H1 (cell line): ENCODE data around the gene MYCBPAP. TPM values are rescaled to one million over a fixed set of nuclear protein-coding genes. Genes with fewer than 3 reads are reported as not detected.

ENCODE experiments used
- CTCF ChIA-PET: fragments of 300-600 bp; sonication (Branson Sonifier 250); formaldehyde crosslinking; loops from one replicate; lab custom pipeline; 2021; ENCODE audit not compliant: partially characterized antibody; lab: Charles Lee
- POLR2A ChIA-PET: fragments of 300-600 bp; sonication (Branson Sonifier 250); formaldehyde crosslinking; loops from one replicate; lab custom pipeline; 2021; ENCODE audit warnings: inconsistent platforms; ENCODE audit not compliant: partially characterized antibody; lab: Charles Lee
- DNase-seq, 2 experiments: peaks; one replicate each; pipeline versions ENCODE4 v3.0.0 to v3.0.0-alpha.2; 2010 to 2022; ENCODE audit warnings: low spot score in 2 of 2, low read depth in 1 of 2, mixed read lengths in 1 of 2
- FAIRE-seq: peaks from 2 replicates; lab custom pipeline; 2011; peaks lifted over from hg19 to GRCh38; lab: Jason Lieb, UNC
- H2AFZ ChIP-seq: 2 replicates; pipeline ENCODE4 v1.8.1; 2012; ENCODE audit warnings: low read length, inconsistent platforms
- H2AK5ac ChIP-seq: 2 replicates; pipeline ENCODE4 v1.6.1; 2013; ENCODE audit warnings: low read depth, low read length
- H2BK120ac ChIP-seq: replicated peaks from 2 replicates; pipeline ENCODE3; 2013; ENCODE audit warnings: low read depth, low read length, inconsistent platforms
- H2BK12ac ChIP-seq: 2 replicates; pipeline ENCODE4 v1.6.1; 2013; ENCODE audit warnings: low read depth, low read length
- H2BK15ac ChIP-seq: 2 replicates; pipeline ENCODE4 v1.6.1; 2013; ENCODE audit warnings: low read length
- H2BK20ac ChIP-seq: 2 replicates; pipeline ENCODE4 v1.6.1; 2013; ENCODE audit warnings: low read length
- H2BK5ac ChIP-seq: 2 replicates; pipeline ENCODE4 v1.6.1; 2013; ENCODE audit warnings: low read depth, low read length
- H3K14ac ChIP-seq: 2 replicates; pipeline ENCODE4 v1.6.1; 2013; ENCODE audit warnings: inconsistent platforms; ENCODE audit not compliant: insufficient read length
- H3K18ac ChIP-seq: 2 replicates; pipeline ENCODE4 v1.6.1; 2013; ENCODE audit warnings: low read length; ENCODE audit errors: extremely low read depth
- H3K23ac ChIP-seq: 2 replicates; pipeline ENCODE4 v1.6.1; 2013; ENCODE audit warnings: inconsistent platforms; ENCODE audit not compliant: insufficient read length
- H3K23me2 ChIP-seq: 2 replicates; pipeline ENCODE4 v1.6.1; 2013; ENCODE audit warnings: low read depth, low read length
- H3K27ac ChIP-seq: 2 replicates; pipeline ENCODE4 v1.6.1; 2011; ENCODE audit warnings: low read depth, low read length, inconsistent platforms
- H3K27me3 ChIP-seq, 4 experiments: replicated peaks in 1 of 4; 1 replicate in 1 of 4; 2 replicates in 3 of 4; pipeline versions ENCODE4 v1.6.1 to v1.8.1; 2011 to 2013; ENCODE audit warnings: low read length in 3 of 4, mild to moderate bottlenecking in 3 of 4, inconsistent platforms in 2 of 4, mixed read lengths in 2 of 4, moderate library complexity in 1 of 4; ENCODE audit not compliant: control insufficient read depth in 3 of 4, insufficient read depth in 3 of 4; ENCODE audit errors: extremely low read depth in 1 of 4
- H3K36me3 ChIP-seq, 4 experiments: 2 replicates each; pipeline versions ENCODE4 v1.6.1 to v1.8.1; 2011 to 2013; ENCODE audit warnings: mild to moderate bottlenecking in 4 of 4, low read length in 3 of 4, moderate library complexity in 2 of 4, control low read depth in 1 of 4, inconsistent platforms in 1 of 4; ENCODE audit not compliant: insufficient read depth in 4 of 4, control insufficient read depth in 2 of 4
- H3K4ac ChIP-seq: replicated peaks from 2 replicates; pipeline ENCODE3; 2013; ENCODE audit warnings: low read length, low read depth, mixed read lengths, inconsistent platforms; ENCODE audit not compliant: insufficient read length
- H3K4me1 ChIP-seq, 4 experiments: replicated peaks in 1 of 4; 1 replicate in 1 of 4; 2 replicates in 3 of 4; pipeline versions ENCODE4 v1.6.1 to v1.8.1; 2011 to 2013; ENCODE audit warnings: low read length in 3 of 4, inconsistent platforms in 2 of 4, mixed read lengths in 1 of 4; ENCODE audit not compliant: insufficient read depth in 4 of 4, control insufficient read depth in 3 of 4
- H3K4me2 ChIP-seq, 2 experiments: 2 replicates each; pipeline versions ENCODE4 v1.6.1 to v1.8.1; 2011 to 2013; ENCODE audit warnings: low read depth in 2 of 2, low read length in 2 of 2, control low read depth in 1 of 2, inconsistent platforms in 1 of 2, mild to moderate bottlenecking in 1 of 2; ENCODE audit not compliant: insufficient read depth in 1 of 2
- H3K4me3 ChIP-seq, 4 experiments: fragments of 200-600, 300-600 bp in 1 of 4; sonication (generic), shearing (Covaris generic), sonication (Bioruptor Twin) in 1 of 4; 2 replicates each; pipeline versions ENCODE4 v1.5.1 to v1.8.1; 2011 to 2016; ENCODE audit warnings: low read length in 4 of 4, low read depth in 3 of 4, control low read depth in 2 of 4, inconsistent platforms in 2 of 4, mild to moderate bottlenecking in 2 of 4, mixed read lengths in 1 of 4, moderate library complexity in 1 of 4; ENCODE audit not compliant: insufficient read depth in 2 of 4; ENCODE audit errors: extremely low read depth in 1 of 4
- H3K56ac ChIP-seq: replicated peaks from 2 replicates; pipeline ENCODE3; 2013; ENCODE audit warnings: low read depth, mild to moderate bottlenecking, mixed read lengths, low read length, inconsistent platforms; ENCODE audit not compliant: insufficient read length
- H3K79me1 ChIP-seq: 2 replicates; pipeline ENCODE4 v1.6.1; 2013; ENCODE audit warnings: low read depth, low read length, control low read depth
- H3K79me2 ChIP-seq, 2 experiments: 2 replicates each; pipeline versions ENCODE4 v1.6.1 to v1.8.1; 2012 to 2013; ENCODE audit warnings: low read length in 2 of 2, mild to moderate bottlenecking in 2 of 2, inconsistent platforms in 1 of 2; ENCODE audit not compliant: insufficient read depth in 2 of 2, control insufficient read depth in 1 of 2
- H3K9ac ChIP-seq, 4 experiments: replicated peaks in 1 of 4; 1 replicate in 1 of 4; 2 replicates in 3 of 4; pipeline versions ENCODE4 v1.6.1 to v1.8.1; 2011 to 2013; ENCODE audit warnings: low read depth in 3 of 4, low read length in 3 of 4, control low read depth in 2 of 4, mild to moderate bottlenecking in 2 of 4, moderate library complexity in 2 of 4, inconsistent platforms in 1 of 4; ENCODE audit errors: extremely low read depth in 1 of 4
- H3K9me3 ChIP-seq, 2 experiments: 2 replicates each; pipeline versions ENCODE4 v1.6.1 to v1.8.1; 2012 to 2013; ENCODE audit warnings: mild to moderate bottlenecking in 2 of 2, moderate library complexity in 2 of 2, control low read depth in 1 of 2, inconsistent platforms in 1 of 2, low read depth in 1 of 2, low read length in 1 of 2, mixed read lengths in 1 of 2; ENCODE audit not compliant: insufficient read depth in 2 of 2
- H4K20me1 ChIP-seq, 2 experiments: replicated peaks in 1 of 2; 2 replicates each; pipeline versions ENCODE3 to v1.8.1; 2011 to 2013; ENCODE audit warnings: inconsistent platforms in 2 of 2, low read length in 2 of 2, mild to moderate bottlenecking in 1 of 2; ENCODE audit not compliant: insufficient read depth in 2 of 2, control insufficient read depth in 1 of 2
- H4K5ac ChIP-seq: 2 replicates; pipeline ENCODE4 v1.6.1; 2013; ENCODE audit warnings: low read length, low read depth, mixed read lengths, inconsistent platforms; ENCODE audit not compliant: insufficient read length
- H4K8ac ChIP-seq: 2 replicates; pipeline ENCODE4 v1.8.0; 2013; ENCODE audit warnings: mild to moderate bottlenecking, moderate library complexity, low read length, inconsistent platforms; ENCODE audit not compliant: insufficient read depth; ENCODE audit errors: extremely low read depth
- H4K91ac ChIP-seq: replicated peaks from 2 replicates; pipeline ENCODE3; 2013; ENCODE audit warnings: low read length, mixed read lengths, inconsistent platforms; ENCODE audit not compliant: insufficient read length
- ATF2 ChIP-seq: IDR thresholded peaks from 2 replicates; pipeline ENCODE4 v1.6.1; 2012; ENCODE audit warnings: low read length, inconsistent platforms
- RBBP5 ChIP-seq: IDR thresholded peaks from 2 replicates; pipeline ENCODE4 v1.7.1; 2012; ENCODE audit warnings: low read depth, mild to moderate bottlenecking, inconsistent platforms, low read length, moderate library complexity, borderline replicate concordance
- TBP ChIP-seq: IDR thresholded peaks from 2 replicates; pipeline ENCODE4 v1.6.1; 2011; ENCODE audit warnings: low read depth, low read length, improper control_type of control experiment
- TEAD4 ChIP-seq: IDR thresholded peaks from 2 replicates; pipeline ENCODE4 v1.6.1; 2012; ENCODE audit warnings: low read depth, low read length, inconsistent platforms, mixed read lengths
- USF2 ChIP-seq: IDR thresholded peaks from 2 replicates; pipeline ENCODE4 v1.6.1; 2011; ENCODE audit warnings: low read length, improper control_type of control experiment
- WGBS, 2 experiments: shearing (Covaris generic) in 1 of 2; methylation state at CpG; one replicate each; pipeline versions ENCODE4 v1.1.6 to v1.1.7; 2013 to 2015; ENCODE audit warnings: low lambda C conversion rate in 2 of 2, mixed read lengths in 2 of 2, inconsistent platforms in 1 of 2, low coverage in 1 of 2, missing lambda C conversion rate in 1 of 2; ENCODE audit not compliant: insufficient replicate concordance in 2 of 2, insufficient coverage in 1 of 2, insufficient read length in 1 of 2; ENCODE audit errors: extremely low coverage in 1 of 2, missing lambda C conversion rate in 1 of 2; 5-methylcytosine and 5-hydroxymethylcytosine counted together
- polyA plus RNA-seq, 7 experiments: library from polyadenylated mRNA; depleted of rRNA in 3 of 7; stranded (reverse) in 5 of 7; unstranded in 2 of 7; fragments of >200 nt in 5 of 7; fragments of 200-250 nt in 2 of 7; gene quantifications; 1 replicate in 5 of 7; 2 replicates in 1 of 7; 4 replicates in 1 of 7; pipeline versions ENCODE4 v1.2.1 to v1.2.3, GENCODE V29; 2011 to 2013; ENCODE audit warnings: missing spikeins in 2 of 7, mixed read lengths in 2 of 7
- total RNA-seq: library from RNA; stranded (reverse); fragmentation: NEBNext Ultra II Directional; extraction: Animal tissue kit (Norgen Biotek cat#: 25700); gene quantifications from 2 replicates; pipeline ENCODE4 v1.2.1, GENCODE V29; 2021

The MYCBPAP gene
- total and polyA plus RNA-seq, 2 of the 8 experiments (the other 6 are each of a cell fraction or from before 2014, with no cell fraction given) = 0.89 to 3.3 TPM

GRCh38 chr17:50536683-50537646, 28.7 kb downstream of the MYCBPAP start:
- H3K23ac ChIP-seq = no peak overlapping the region
- H2BK5ac ChIP-seq = no peak overlapping the region
- DNase-seq (no peak), FAIRE-seq (no peak)
- no peak overlapping the region for H3K9ac ChIP-seq
- H2BK15ac ChIP-seq = no peak overlapping the region
- H3K79me2 ChIP-seq = 0 out of 4 replicates have a peak, but pooled peaks cover 0 to 2% of the 10 kb centered on the region in 2 experiments
- no peak overlapping the region for H2AK5ac ChIP-seq
- no peak overlapping the region for H3K18ac ChIP-seq
- H3K23me2 ChIP-seq = peaks cover 19% of the 10 kb centered on the region
- H4K8ac ChIP-seq = peak overlapping the region; percentile 18; the same call in 1 of the 2 replicates
- H4K91ac ChIP-seq = no peak overlapping the region
- H3K27ac ChIP-seq = no peak overlapping the region
- H3K36me3 ChIP-seq = peaks cover 0 to 3% (median 0%) of the 10 kb centered on the region in 4 experiments; a peak in 1 of 8 replicates
- H3K27me3 ChIP-seq = peaks cover 0 to 23% (median 16%) of the 10 kb centered on the region in 4 experiments; a peak in 4 of 7 replicates
- H3K14ac ChIP-seq = no peak overlapping the region
- no peak overlapping the region for H2BK12ac ChIP-seq
- peaks cover 0 to 1% of the 10 kb centered on the region in 2 experiments for H4K20me1 ChIP-seq
- WGBS, 2 experiments = 90% methylated on average over 38 of the region's 45 CpGs; no CpG with 5 or more reads in 1 of the 2 experiments
- no peak overlapping the region for H3K4me2 ChIP-seq
- H4K5ac ChIP-seq = no peak overlapping the region
- H3K4me3 ChIP-seq = no peak overlapping the region
- ChIA-PET POLR2A (no interaction called here), CTCF (interaction anchor here (0.8 to 3.3 kb wide), 7 partner anchors 13 to 298 kb away, joined by 3 to 15 read pairs (median 5); partner anchors contain the start of gene WFIKKN2)
- no peaks in the 10 kb centered on the region for H3K9me3 ChIP-seq
- H2BK120ac ChIP-seq = no peak overlapping the region
- peaks cover 1 to 29% (median 24%) of the 10 kb centered on the region in 4 experiments for H3K4me1 ChIP-seq
- no peak overlapping the region for H2AFZ ChIP-seq
- no peak overlapping the region for H2BK20ac ChIP-seq
- no peak overlapping the region for H3K4ac ChIP-seq
- H3K79me1 ChIP-seq = no peaks in the 10 kb centered on the region; the same call in 1 of the 2 replicates
- no peak overlapping the region for H3K56ac ChIP-seq
- TF ChIP-seq TEAD4 (no peak), ATF2 (no peak), USF2 (no peak), TBP (no peak), RBBP5 (no peak)
